CD8-positive, alpha-beta memory T cell (primary cell): ENCODE results near the gene PRM1. TPM values are rescaled to one million over a fixed set of nuclear protein-coding genes. Genes with fewer than 3 reads are reported as not detected.

Experiments
- CTCF ChIA-PET: fragments of 350-600 bp; sonication (Branson Sonifier 250); formaldehyde crosslinking; loops from one replicate; lab custom pipeline; 2021; ENCODE audit warnings: antibody characterized with exemption; lab: Charles Lee
- POLR2A ChIA-PET: fragments of 350-600 bp; sonication (Branson Sonifier 250); formaldehyde crosslinking; loops from one replicate; lab custom pipeline; 2021; ENCODE audit warnings: antibody characterized with exemption; lab: Charles Lee
- DNase-seq, 5 donors: peaks; one replicate each; pipeline versions ENCODE4 v3.0.0 to v3.0.0-alpha.2; 2020 to 2022; ENCODE audit warnings: mixed read lengths in 1 of 5
- H3K27ac ChIP-seq: one replicate; pipeline ENCODE4 v1.7.0; 2013; ENCODE audit warnings: low read depth, mild to moderate bottlenecking, low read length, moderate library complexity
- H3K27me3 ChIP-seq: 2 replicates; pipeline ENCODE4 v1.7.0; 2013; ENCODE audit warnings: low read length, mild to moderate bottlenecking; ENCODE audit not compliant: insufficient read depth, poor library complexity, severe bottlenecking
- H3K36me3 ChIP-seq: 2 replicates; pipeline ENCODE4 v1.7.0; 2013; ENCODE audit warnings: mild to moderate bottlenecking, low read length, moderate library complexity; ENCODE audit not compliant: insufficient read depth
- H3K4me1 ChIP-seq: 2 replicates; pipeline ENCODE4 v1.7.0; 2013; ENCODE audit warnings: mild to moderate bottlenecking, low read length, moderate library complexity; ENCODE audit not compliant: insufficient read depth
- H3K4me3 ChIP-seq: 2 replicates; pipeline ENCODE4 v1.7.0; 2013; ENCODE audit warnings: mild to moderate bottlenecking, low read length
- H3K9me3 ChIP-seq: 2 replicates; pipeline ENCODE4 v1.7.0; 2013; ENCODE audit warnings: mild to moderate bottlenecking, low read length
- H3K27ac Mint-ChIP-seq, 8 donors: one replicate each; pipeline ENCODE4 v1.8.0; 2020 to 2021; ENCODE audit warnings: mixed read lengths in 8 of 8, mild to moderate bottlenecking in 6 of 8, inconsistent platforms in 3 of 8, moderate library complexity in 3 of 8
- H3K27me3 Mint-ChIP-seq, 2 donors: one replicate each; pipeline ENCODE4 v1.8.0; 2020 to 2021; ENCODE audit warnings: mixed read lengths in 2 of 2, mild to moderate bottlenecking in 1 of 2, moderate library complexity in 1 of 2
- H3K36me3 Mint-ChIP-seq, 3 donors: one replicate each; pipeline ENCODE4 v1.8.0; 2020 to 2021; ENCODE audit warnings: mixed read lengths in 3 of 3, inconsistent platforms in 1 of 3, mild to moderate bottlenecking in 1 of 3
- H3K4me1 Mint-ChIP-seq, 3 donors: one replicate each; pipeline ENCODE4 v1.8.0; 2020 to 2021; ENCODE audit warnings: mixed read lengths in 3 of 3, inconsistent platforms in 1 of 3, mild to moderate bottlenecking in 1 of 3
- H3K4me3 Mint-ChIP-seq, 7 donors: one replicate each; pipeline ENCODE4 v1.8.0; 2020 to 2021; ENCODE audit warnings: mixed read lengths in 7 of 7, mild to moderate bottlenecking in 6 of 7, moderate library complexity in 4 of 7, inconsistent platforms in 2 of 7
- H3K9me3 Mint-ChIP-seq, 5 donors: one replicate each; pipeline ENCODE4 v1.8.0; 2020 to 2022; ENCODE audit warnings: mixed read lengths in 5 of 5, mild to moderate bottlenecking in 3 of 5, moderate library complexity in 2 of 5, inconsistent platforms in 1 of 5
- polyA plus RNA-seq: library from polyadenylated mRNA; unstranded; fragments of 300-500 nt; fragmentation: Illumina TruSeq; gene quantifications from one replicate; pipeline ENCODE4 v1.2.3, GENCODE V29; 2021
- total RNA-seq, 2 experiments: library from RNA; stranded (reverse); gene quantifications; one replicate each; pipeline ENCODE4 v1.2.3, GENCODE V29; 2021

PRM1 gene
- total and polyA plus RNA-seq, 3 experiments from 2014 or later, result not detected

- no peak overlapping the region for H3K4me3 ChIP-seq
- Mint-ChIP-seq H3K4me1 (no peaks in the 10 kb centered on the region), H3K27ac (no peak overlapping the region), H3K9me3 (no peaks in the 10 kb centered on the region), H3K36me3 (no peaks in the 10 kb centered on the region), H3K4me3 (no peak overlapping the region), H3K27me3 (peaks cover 0 to 1% of the 10 kb centered on the region in 2 donors)
- no peaks in the 10 kb centered on the region for H3K36me3 ChIP-seq
- H3K9me3 ChIP-seq, result no peaks in the 10 kb centered on the region
- ChIA-PET CTCF (interaction anchor here (0.9 kb wide), 1 partner anchor 356 kb away, joined by 4 read pairs; no protein-coding TSS in a partner anchor), POLR2A (no interaction called here)
- H3K27ac ChIP-seq, result no peak overlapping the region
- DNase-seq, result no peak
- H3K4me1 ChIP-seq, result no peaks in the 10 kb centered on the region
- no peaks in the 10 kb centered on the region for H3K27me3 ChIP-seq
Measured at GRCh38 chr16:11319529-11320146, 38.5 kb upstream of the PRM1 start.

GRCh38 chr16:11318817-11319216 is 37.7 kb upstream of the PRM1 start:
- no peaks in the 10 kb centered on the region for H3K36me3 Mint-ChIP-seq
- H3K27ac Mint-ChIP-seq, result no peak overlapping the region
- H3K9me3 Mint-ChIP-seq, result no peaks in the 10 kb centered on the region
- no peak overlapping the region for H3K4me3 Mint-ChIP-seq
- Histone ChIP-seq H3K27me3 (no peaks in the 10 kb centered on the region), H3K4me1 (no peaks in the 10 kb centered on the region), H3K9me3 (no peaks in the 10 kb centered on the region), H3K36me3 (no peaks in the 10 kb centered on the region), H3K27ac (no peak overlapping the region), H3K4me3 (no peak overlapping the region)
- POLR2A ChIA-PET, result no interaction called here
- H3K4me1 Mint-ChIP-seq, result peaks cover 0 to 2% (median under 1%) of the 10 kb centered on the region in 3 donors
- peaks cover 0 to 1% of the 10 kb centered on the region in 2 donors for H3K27me3 Mint-ChIP-seq
- no peak for DNase-seq
- CTCF ChIA-PET, result interaction anchor here (0.9 kb wide), 1 partner anchor 355 kb away, joined by 4 read pairs; no protein-coding TSS in a partner anchor

- H3K27ac ChIP-seq, result no peak overlapping the region
- no peak overlapping the region for H3K27ac Mint-ChIP-seq
- H3K36me3 Mint-ChIP-seq, result no peaks in the 10 kb centered on the region
- no peaks in the 10 kb centered on the region for H3K9me3 ChIP-seq
- no peaks in the 10 kb centered on the region for H3K36me3 ChIP-seq
- ChIA-PET POLR2A (no interaction called here), CTCF (no interaction called here)
- no peak for DNase-seq
- H3K4me1 ChIP-seq, result peaks cover 16% of the 10 kb centered on the region
- H3K9me3 Mint-ChIP-seq, result no peaks in the 10 kb centered on the region
- peaks cover 17 to 22% (median 22%) of the 10 kb centered on the region in 3 donors for H3K4me1 Mint-ChIP-seq
- no peak overlapping the region for H3K4me3 ChIP-seq
- no peaks in the 10 kb centered on the region for H3K27me3 ChIP-seq
- H3K27me3 Mint-ChIP-seq, result peaks cover 0 to 1% of the 10 kb centered on the region in 2 donors
- H3K4me3 Mint-ChIP-seq, result no peak overlapping the region
Measured at GRCh38 chr16:11316331-11317015, 35.3 kb upstream of the PRM1 start.

GRCh38 chr16:11315510-11315909 is 34.4 kb upstream of the PRM1 start:
- no peak for DNase-seq
- Histone ChIP-seq H3K4me3 (no peak overlapping the region), H3K4me1 (peaks cover 24% of the 10 kb centered on the region), H3K9me3 (no peaks in the 10 kb centered on the region), H3K27ac (no peak overlapping the region), H3K36me3 (no peaks in the 10 kb centered on the region), H3K27me3 (no peaks in the 10 kb centered on the region)
- Mint-ChIP-seq H3K27ac (no peak overlapping the region), H3K36me3 (no peaks in the 10 kb centered on the region), H3K4me3 (no peak overlapping the region), H3K9me3 (no peaks in the 10 kb centered on the region), H3K27me3 (peaks cover 0 to 1% of the 10 kb centered on the region in 2 donors), H3K4me1 (peaks cover 24 to 32% (median 31%) of the 10 kb centered on the region in 3 donors)
- ChIA-PET CTCF (no interaction called here), POLR2A (no interaction called here)

- CTCF ChIA-PET, result no interaction called here
- Histone ChIP-seq H3K27ac (no peak overlapping the region), H3K27me3 (no peaks in the 10 kb centered on the region), H3K4me3 (no peak overlapping the region), H3K36me3 (no peaks in the 10 kb centered on the region), H3K4me1 (peaks cover 27% of the 10 kb centered on the region), H3K9me3 (no peaks in the 10 kb centered on the region)
- H3K27me3 Mint-ChIP-seq, result peaks cover 0 to 1% of the 10 kb centered on the region in 2 donors
- no peaks in the 10 kb centered on the region for H3K9me3 Mint-ChIP-seq
- H3K4me1 Mint-ChIP-seq, result peaks cover 28 to 41% (median 40%) of the 10 kb centered on the region in 3 donors
- no peak overlapping the region for H3K4me3 Mint-ChIP-seq
- peak overlapping the region in 1 of 8 donors; percentile 47 for H3K27ac Mint-ChIP-seq
- POLR2A ChIA-PET, result no interaction called here
- DNase-seq, result no peak
- no peaks in the 10 kb centered on the region for H3K36me3 Mint-ChIP-seq
Measured at GRCh38 chr16:11314309-11314894, 33.3 kb upstream of the PRM1 start.

GRCh38 chr16:11313493-11314308 is 32.6 kb upstream of the PRM1 start:
- no peaks in the 10 kb centered on the region for H3K36me3 ChIP-seq
- ChIA-PET POLR2A (no interaction called here), CTCF (interaction anchor here (2.1 to 2.4 kb wide), 2 partner anchors 17 to 58 kb away, joined by 8 to 9 read pairs; partner anchors contain the start of gene SOCS1)
- no peak overlapping the region for H3K4me3 Mint-ChIP-seq
- H3K27ac Mint-ChIP-seq, result peak overlapping the region in 2 of 8 donors; percentile 33 to 58
- no peak for DNase-seq
- no peaks in the 10 kb centered on the region for H3K36me3 Mint-ChIP-seq
- H3K27me3 Mint-ChIP-seq, result peaks cover 0 to 1% of the 10 kb centered on the region in 2 donors
- no peaks in the 10 kb centered on the region for H3K9me3 ChIP-seq
- peaks cover 28 to 44% (median 40%) of the 10 kb centered on the region in 3 donors for H3K4me1 Mint-ChIP-seq
- H3K9me3 Mint-ChIP-seq, result no peaks in the 10 kb centered on the region
- no peak overlapping the region for H3K4me3 ChIP-seq
- no peak overlapping the region for H3K27ac ChIP-seq
- no peaks in the 10 kb centered on the region for H3K27me3 ChIP-seq
- H3K4me1 ChIP-seq, result peaks cover 27% of the 10 kb centered on the region

- Mint-ChIP-seq H3K27ac (peak overlapping the region in 7 of 8 donors; percentile 5 to 90 (median 71)), H3K9me3 (no peaks in the 10 kb centered on the region), H3K4me3 (peak overlapping the region in 6 of 7 donors; percentile 35 to 82 (median 47)), H3K36me3 (no peaks in the 10 kb centered on the region), H3K27me3 (peaks cover 0 to 1% of the 10 kb centered on the region in 2 donors), H3K4me1 (peaks cover 28 to 46% (median 40%) of the 10 kb centered on the region in 3 donors)
- CTCF ChIA-PET, result interaction anchor here (2.1 to 2.4 kb wide), 2 partner anchors 16 to 57 kb away, joined by 8 to 9 read pairs; partner anchors contain the start of gene SOCS1
- no peak overlapping the region for H3K27ac ChIP-seq
- H3K36me3 ChIP-seq, result no peaks in the 10 kb centered on the region
- no peak overlapping the region for H3K4me3 ChIP-seq
- H3K27me3 ChIP-seq, result no peaks in the 10 kb centered on the region
- DNase-seq, result peak in 2 of 5 donors; percentile 14 to 18
- H3K4me1 ChIP-seq, result peaks cover 27% of the 10 kb centered on the region
- POLR2A ChIA-PET, result no interaction called here
- no peaks in the 10 kb centered on the region for H3K9me3 ChIP-seq
Measured at GRCh38 chr16:11312718-11313492, 31.8 kb upstream of the PRM1 start.
